HG03378 (cell line): Measurements from ENCODE around the gene UBE2Q1.

Source experiments
- ATAC-seq: cut with Tn5 transposase; IDR thresholded peaks from one replicate; pipeline ENCODE4 v1.9.1; 2021; ENCODE audit warnings: mild to moderate bottlenecking, moderate library complexity; ENCODE audit not compliant: unreplicated experiment

UBE2Q1 gene

GRCh38 chr1:154578058-154578418, 19.6 kb upstream of the UBE2Q1 start:
- ATAC-seq = no peak

- ATAC-seq = no peak
These were observed 19.0 kb upstream of the UBE2Q1 start for GRCh38 chr1:154577346-154578057.

- ATAC-seq = no peak
These were observed 17.6 kb upstream of the UBE2Q1 start for GRCh38 chr1:154575951-154576566.

- no peak for ATAC-seq
These were observed 16.9 kb upstream of the UBE2Q1 start for GRCh38 chr1:154575147-154575927.

- no peak for ATAC-seq
These were observed 16.3 kb upstream of the UBE2Q1 start for GRCh38 chr1:154574716-154575115.

GRCh38 chr1:154573168-154573510, 14.7 kb upstream of the UBE2Q1 start:
- no peak for ATAC-seq

- ATAC-seq = no peak
These were observed 14.2 kb upstream of the UBE2Q1 start for GRCh38 chr1:154572468-154573167.

- no peak for ATAC-seq
These were observed 13.5 kb upstream of the UBE2Q1 start for GRCh38 chr1:154571964-154572288.

- no peak for ATAC-seq
These were observed 12.9 kb upstream of the UBE2Q1 start for GRCh38 chr1:154571244-154571963.

GRCh38 chr1:154568157-154568815, 9.8 kb upstream of the UBE2Q1 start:
- ATAC-seq = no peak

GRCh38 chr1:154567386-154568156, 9.1 kb upstream of the UBE2Q1 start, which contains the start of gene CHRNB2:
CHRNB2 (plus strand) TSS chr1:154567778; CDS start chr1:154568045, 267 bp downstream.
- no peak for ATAC-seq

GRCh38 chr1:154565876-154566275, 7.4 kb upstream of the UBE2Q1 start:
- ATAC-seq = no peak

- ATAC-seq = peak; percentile 60
These were observed 1.1 kb upstream of the UBE2Q1 start for GRCh38 chr1:154559466-154560044.

- peak; percentile 71 for ATAC-seq
These were observed 431 bp upstream of the UBE2Q1 start for GRCh38 chr1:154558720-154559465.

- no peak for ATAC-seq
These were observed 1.1 kb downstream of the UBE2Q1 start for GRCh38 chr1:154557248-154557938.

GRCh38 chr1:154556422-154556821, 2.0 kb downstream of the UBE2Q1 start:
- no peak for ATAC-seq

- ATAC-seq = no peak
These were observed 5.1 kb downstream of the UBE2Q1 start for GRCh38 chr1:154553056-154554030.
